Heart right ventricle (tissue), 16 donors: Measurements from ENCODE around the gene FUT3. TPM values are rescaled to one million over a fixed set of nuclear protein-coding genes. Genes with fewer than 3 reads are reported as not detected.
A peak's percentile ranks its signal among the peaks of the same experiment; 100 is the strongest.

Source experiments
- ATAC-seq, 8 donors: fragments of 200-7000 bp; cut with Tn5 transposase; one replicate each; pipeline ENCODE4 v1.9.1; 2020; ENCODE audit warnings: mild to moderate bottlenecking in 8 of 8, moderate library complexity in 8 of 8, moderate number of reproducible peaks in 1 of 8
- DNase-seq, 2 donors: peaks; one replicate each; pipeline ENCODE4 v3.0.0-alpha.2; 2020
- H3K27ac ChIP-seq, 10 donors: fragments of 200-600 bp; sonication (generic) in 2 of 10; one replicate each; pipeline versions ENCODE4 v1.5.0 to v1.8.0; 2020 to 2022; ENCODE audit warnings: mild to moderate bottlenecking in 3 of 10
- H3K27me3 ChIP-seq, 7 donors: fragments of 200-600 bp; one replicate each; pipeline ENCODE4 v1.8.0; 2021 to 2022; ENCODE audit warnings: mild to moderate bottlenecking in 2 of 7
- H3K36me3 ChIP-seq, 9 donors: fragments of 200-600 bp; sonication (generic) in 1 of 9; one replicate each; pipeline versions ENCODE4 v1.5.0 to v1.8.0; 2020 to 2022; ENCODE audit warnings: mild to moderate bottlenecking in 2 of 9
- H3K4me1 ChIP-seq, 9 donors: fragments of 200-600 bp; sonication (generic) in 1 of 9; one replicate each; pipeline versions ENCODE4 v1.5.0 to v1.8.0; 2020 to 2022; ENCODE audit warnings: mild to moderate bottlenecking in 4 of 9
- H3K4me3 ChIP-seq, 10 donors: fragments of 200-600 bp; sonication (generic) in 2 of 10; one replicate each; pipeline versions ENCODE4 v1.5.0 to v1.8.0; 2020 to 2022; ENCODE audit warnings: mild to moderate bottlenecking in 7 of 10, moderate library complexity in 2 of 10
- H3K9me3 ChIP-seq, 11 donors: fragments of 200-600 bp in 10 of 11; sonication (generic) in 2 of 11; one replicate each; pipeline versions ENCODE4 v1.5.0 to v1.8.0; 2013 to 2022; ENCODE audit warnings: mild to moderate bottlenecking in 2 of 11, control low read depth in 1 of 11, moderate library complexity in 1 of 11
- CTCF ChIP-seq, 9 donors: fragments of 200-600 bp; sonication (generic) in 2 of 9; IDR thresholded peaks; one replicate each; pipeline versions ENCODE4 v1.5.0 to v1.8.0; 2021 to 2022; ENCODE audit warnings: antibody characterized with exemption in 9 of 9, mild to moderate bottlenecking in 5 of 9, moderate library complexity in 1 of 9
- WGBS, 2 donors: extraction: QIAGEN DNeasy Blood & Tissue Kit; methylation state at CpG; one replicate each; pipeline ENCODE4 v1.1.7; 2013; ENCODE audit warnings: inconsistent platforms in 1 of 2; 5-methylcytosine and 5-hydroxymethylcytosine counted together
- intact Hi-C, 10 donors: fragments of 100-400 bp; cut with DNase I; formaldehyde crosslinking; loops; one replicate each; pipeline versions ENCODE4 v1.11.1 to v1.14.2; 2022
- polyA plus RNA-seq, 2 donors: library from polyadenylated mRNA; stranded (reverse); fragments of 200-250 nt; gene quantifications; one replicate each; pipeline ENCODE4 v1.2.3, GENCODE V29; 2013
- total RNA-seq, 10 donors: library from RNA; stranded (reverse); fragmentation: NEBNext Ultra II Directional in 3 of 10; extraction: Animal tissue kit (Norgen Biotek cat#: 25700) in 3 of 10; gene quantifications; one replicate each; pipeline versions ENCODE4 v1.2.1 to v1.2.4, GENCODE V29; 2021 to 2023
- donor health status: Arrhythmogenic right ventricular cardiomyopathy.
- donor health status: ischemic (EF 13 %, LVEDD 7.1; RV severe dilation, severe dysfunction).
- donor health status: healthy with polysubstance abuse.
- donor health status: DM: no; HTN: yes; CAD: no.
- donor health status: DM: no; HTN: no; CAD: no.
- donor health status: ischemic (EF 25% LVEDD 6.9; RV normal size, moderate dysfunction).
- donor health status: ischemic (EF 25% LVEDD 5.7; RV mildly dilated, moderate dysfunction).
- donor health status: healthy.
- donor health status: DM: yes; HTN: yes; CAD: no.
- donor health status: Ischemic cardiomyopathy.
- donor health status: ischemic (EF 35%, LVEDD 5.7; RV mildly dilated, moderate dysfunction).
- donor health status: nonischemic (EF 11% LVEDD 7.7; RV severe dilation, severe dysfunction).
- donor health status: DM: yes; HTN: yes; CAD: no.
- donor health status: PGD.
- donor health status: ischemic (EF 29% LVEDD 5.4; RV normal size, mild dysfunction).
- donor health status: nonischemic (EF 23%, LVEDD 6.1; RV moderate dilation, normal function).

The FUT3 gene
- total and polyA plus RNA-seq, 12 donors, result 0.01 TPM; not detected in 11

GRCh38 chr19:5881543-5882299, 30.5 kb upstream of the FUT3 start:
- intact Hi-C loops, result loop anchor here in 2 of 10 donors (5.0 to 10.0 kb wide), 2 partner anchors 47 to 54 kb away; partner anchors contain the start of gene FUT6 (in 1 of the 2)
- DNase-seq (no peak), ATAC-seq (peak in 1 of 8 donors; percentile 9)
- Histone ChIP-seq H3K4me3 (no peak overlapping the region), H3K27me3 (peaks cover 0 to 19% (median 12%) of the 10 kb centered on the region in 7 donors), H3K9me3 (no peaks in the 10 kb centered on the region), H3K4me1 (peaks cover 0 to 15% (median 9%) of the 10 kb centered on the region in 9 donors), H3K36me3 (no peaks in the 10 kb centered on the region), H3K27ac (peak overlapping the region in 2 of 10 donors; percentile 39 to 76)
- TF ChIP-seq CTCF (IDR thresholded peaks at IDR 0.05), result no peak
- 65 to 70% methylated on average over 19 of the region's 19 CpGs for WGBS, 2 donors

GRCh38 chr19:5880604-5881078, 29.4 kb upstream of the FUT3 start:
- WGBS, 2 donors, result 7 to 9% methylated on average over 15 of the region's 15 CpGs
- peak; percentile 74 to 98 (median 92) for ATAC-seq
- Histone ChIP-seq H3K27ac (peak overlapping the region in 7 of 10 donors; percentile 11 to 76 (median 39)), H3K4me3 (no peak overlapping the region), H3K9me3 (no peaks in the 10 kb centered on the region), H3K4me1 (peaks cover 0 to 15% (median 9%) of the 10 kb centered on the region in 9 donors), H3K27me3 (peaks cover 0 to 19% (median 12%) of the 10 kb centered on the region in 7 donors), H3K36me3 (no peaks in the 10 kb centered on the region)
- peak; percentile 75 to 76 for DNase-seq
- intact Hi-C loops, result loop anchor here in 2 of 10 donors (5.0 to 10.0 kb wide), 2 partner anchors 46 to 53 kb away; partner anchors contain the start of gene FUT6 (in 1 of the 2)
- no peak for TF ChIP-seq CTCF (IDR thresholded peaks at IDR 0.05)

- Histone ChIP-seq H3K4me1 (peaks cover 0 to 15% (median 9%) of the 10 kb centered on the region in 9 donors), H3K27me3 (peaks cover 0 to 19% (median 12%) of the 10 kb centered on the region in 7 donors), H3K27ac (peak overlapping the region in 5 of 10 donors; percentile 11 to 76 (median 39)), H3K36me3 (no peaks in the 10 kb centered on the region), H3K4me3 (no peak overlapping the region), H3K9me3 (no peaks in the 10 kb centered on the region)
- no peak for DNase-seq
- no peak for TF ChIP-seq CTCF (IDR thresholded peaks at IDR 0.05)
- 38 to 40% methylated on average over 6 of the region's 6 CpGs for WGBS, 2 donors
- intact Hi-C loops, result loop anchor here in 2 of 10 donors (5.0 to 10.0 kb wide), 2 partner anchors 45 to 53 kb away; partner anchors contain the start of gene FUT6 (in 1 of the 2)
- ATAC-seq, result peak in 2 of 8 donors; percentile 2 to 12
These were observed 28.9 kb upstream of the FUT3 start for GRCh38 chr19:5880196-5880595.

- no peak for TF ChIP-seq CTCF (IDR thresholded peaks at IDR 0.05)
- DNase-seq, result no peak
- Histone ChIP-seq H3K4me3 (no peak overlapping the region), H3K36me3 (no peaks in the 10 kb centered on the region), H3K9me3 (no peaks in the 10 kb centered on the region), H3K27me3 (peaks cover 0 to 19% (median 12%) of the 10 kb centered on the region in 7 donors), H3K4me1 (peaks cover 0 to 15% (median 9%) of the 10 kb centered on the region in 9 donors), H3K27ac (no peak overlapping the region)
- intact Hi-C loops, result loop anchor here in 2 of 10 donors (5.0 to 10.0 kb wide), 2 partner anchors 46 to 1017 kb away; no protein-coding TSS in a partner anchor
- WGBS, 2 donors, result 84% methylated on average over 9 of the region's 9 CpGs
- no peak for ATAC-seq
These were observed 26.6 kb upstream of the FUT3 start for GRCh38 chr19:5877882-5878281.
